Uterus (tissue), 2 donors: Measurements from ENCODE around the gene AKAP7.

Source experiments
- POLR2A ChIP-seq, 2 donors: fragments of 450-650 bp; IDR thresholded peaks; one replicate each; pipeline ENCODE4 v1.6.1; 2016; ENCODE audit warnings: antibody characterized with exemption in 2 of 2, mild to moderate bottlenecking in 1 of 2, moderate library complexity in 1 of 2
- TF ChIP-seq, protein P1 (sequence below), 4 experiments: fragments of 200-600 bp in 2 of 4; fragments of 450-650 bp in 2 of 4; sonication (generic) in 2 of 4; IDR thresholded peaks; one replicate each; pipeline ENCODE4 v1.5.1; 2016 to 2019; ENCODE audit warnings: antibody characterized with exemption in 4 of 4, mild to moderate bottlenecking in 2 of 4, moderate library complexity in 1 of 4

DNA sequence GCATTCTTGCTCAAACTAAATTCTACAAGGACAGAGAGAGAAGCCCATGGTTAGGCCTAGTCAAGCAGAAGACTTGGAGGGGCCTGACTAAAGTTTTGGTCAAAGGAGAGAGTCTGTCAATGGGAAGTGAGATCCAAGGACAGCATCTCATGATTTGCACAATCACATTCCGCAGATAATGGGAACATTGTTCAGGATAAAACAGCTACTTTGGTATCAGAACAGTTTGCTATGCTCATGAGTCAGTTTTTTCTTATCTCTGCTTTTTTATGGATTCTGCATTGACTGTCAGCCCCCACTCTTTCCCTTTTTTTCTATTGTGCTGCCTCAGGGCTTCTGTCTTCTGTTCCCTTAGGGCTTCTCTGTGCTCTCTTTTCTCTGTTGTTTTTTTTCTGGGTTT is 28.6 kb downstream of the AKAP7 start:
- TF ChIP-seq, protein P1, sequence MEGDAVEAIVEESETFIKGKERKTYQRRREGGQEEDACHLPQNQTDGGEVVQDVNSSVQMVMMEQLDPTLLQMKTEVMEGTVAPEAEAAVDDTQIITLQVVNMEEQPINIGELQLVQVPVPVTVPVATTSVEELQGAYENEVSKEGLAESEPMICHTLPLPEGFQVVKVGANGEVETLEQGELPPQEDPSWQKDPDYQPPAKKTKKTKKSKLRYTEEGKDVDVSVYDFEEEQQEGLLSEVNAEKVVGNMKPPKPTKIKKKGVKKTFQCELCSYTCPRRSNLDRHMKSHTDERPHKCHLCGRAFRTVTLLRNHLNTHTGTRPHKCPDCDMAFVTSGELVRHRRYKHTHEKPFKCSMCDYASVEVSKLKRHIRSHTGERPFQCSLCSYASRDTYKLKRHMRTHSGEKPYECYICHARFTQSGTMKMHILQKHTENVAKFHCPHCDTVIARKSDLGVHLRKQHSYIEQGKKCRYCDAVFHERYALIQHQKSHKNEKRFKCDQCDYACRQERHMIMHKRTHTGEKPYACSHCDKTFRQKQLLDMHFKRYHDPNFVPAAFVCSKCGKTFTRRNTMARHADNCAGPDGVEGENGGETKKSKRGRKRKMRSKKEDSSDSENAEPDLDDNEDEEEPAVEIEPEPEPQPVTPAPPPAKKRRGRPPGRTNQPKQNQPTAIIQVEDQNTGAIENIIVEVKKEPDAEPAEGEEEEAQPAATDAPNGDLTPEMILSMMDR (IDR thresholded peaks at IDR 0.05), result no peak
- no peak for TF ChIP-seq POLR2A (IDR thresholded peaks at IDR 0.05)
